Dermis blood vessel endothelial cell (primary cell): ENCODE results near the gene KRTAP2-1. TPM values are rescaled to one million over a fixed set of nuclear protein-coding genes. Genes with fewer than 3 reads are reported as not detected.
"Not testable (repeated sequence)": the region's sequence is repeated elsewhere in the genome, so short reads cannot be mapped to it uniquely, and the experiment has no call there.

Experiments
- DNase-seq: peaks from one replicate; pipeline ENCODE4 v3.0.0; 2010
- total RNA-seq: library from RNA; depleted of rRNA; stranded (reverse); fragments of >200 nt; gene quantifications from 2 replicates; pipeline ENCODE4 v1.2.3, GENCODE V29; 2014

The KRTAP2-1 gene
- total RNA-seq, 1 donor from 2014 or later, result not detected

DNA sequence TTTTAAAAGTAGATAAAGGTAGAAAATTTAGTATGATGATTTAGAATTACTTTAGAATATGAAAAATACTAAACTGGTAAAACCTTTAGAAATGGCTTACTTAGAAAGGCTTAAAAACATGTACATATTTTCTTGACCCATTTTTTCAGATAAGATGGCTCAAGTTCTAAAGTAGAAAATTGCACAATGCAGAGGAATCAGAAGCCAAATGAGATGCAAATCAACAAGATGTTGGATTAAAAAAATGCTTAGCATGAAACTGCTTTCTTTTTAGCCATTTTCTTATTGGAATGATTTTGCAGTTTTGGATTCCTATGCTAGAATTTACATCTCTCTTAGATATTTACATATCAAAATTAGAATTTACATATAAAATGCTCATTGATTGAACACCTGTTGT, 36.7 kb downstream of the KRTAP2-1 start:
- DNase-seq, result no peak

DNA sequence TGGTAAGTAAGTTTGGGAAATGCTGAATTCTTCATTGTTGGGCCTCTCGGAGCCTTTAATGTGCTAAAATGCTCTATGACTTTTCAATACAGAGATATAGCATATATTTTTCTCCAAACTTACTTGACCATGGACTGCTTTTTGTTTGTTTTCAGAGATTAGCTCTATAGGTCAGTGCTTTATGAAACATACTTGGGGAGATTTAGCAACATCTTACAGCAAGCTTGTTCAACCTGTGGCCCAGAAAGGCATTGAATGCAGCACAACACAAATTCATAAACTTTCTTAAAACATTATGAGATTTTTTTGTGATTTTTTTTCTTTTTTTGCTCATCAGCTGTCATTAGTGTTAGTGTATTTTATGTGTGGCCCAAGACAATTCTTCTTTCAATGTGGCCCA, 37.2 kb downstream of the KRTAP2-1 start:
- DNase-seq, result no peak

DNA sequence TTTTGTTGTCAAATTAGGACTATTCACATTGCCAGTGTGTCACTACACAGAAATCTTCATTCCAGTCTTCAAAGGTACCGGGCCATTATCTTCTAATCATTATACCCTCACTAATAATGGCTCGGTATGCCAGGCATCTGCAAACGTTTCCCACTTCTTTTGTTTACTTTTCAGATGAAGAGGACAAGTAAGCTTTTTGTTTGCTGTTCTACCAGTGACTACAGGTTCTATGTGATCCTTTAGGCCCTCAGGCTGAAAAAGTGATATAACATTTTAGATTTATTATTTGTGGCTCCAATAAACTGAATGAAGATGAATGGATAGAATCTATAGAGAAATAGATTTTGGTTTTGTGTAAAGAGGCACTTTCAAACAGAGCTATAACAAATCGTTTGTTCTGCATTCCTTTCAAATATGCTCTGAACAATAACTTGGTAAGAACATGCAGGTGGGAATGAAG, 37.8 kb downstream of the KRTAP2-1 start:
- no peak for DNase-seq

- no peak for DNase-seq
These were observed 38.3 kb downstream of the KRTAP2-1 start, which contains the start of gene KRTAP3-1 for GRCh38 chr17:41008811-41009210. Gene KRTAP3-1, minus strand, starts transcription at chr17:41009128. Its CDS starts 54 bp downstream, at chr17:41009074.

DNA sequence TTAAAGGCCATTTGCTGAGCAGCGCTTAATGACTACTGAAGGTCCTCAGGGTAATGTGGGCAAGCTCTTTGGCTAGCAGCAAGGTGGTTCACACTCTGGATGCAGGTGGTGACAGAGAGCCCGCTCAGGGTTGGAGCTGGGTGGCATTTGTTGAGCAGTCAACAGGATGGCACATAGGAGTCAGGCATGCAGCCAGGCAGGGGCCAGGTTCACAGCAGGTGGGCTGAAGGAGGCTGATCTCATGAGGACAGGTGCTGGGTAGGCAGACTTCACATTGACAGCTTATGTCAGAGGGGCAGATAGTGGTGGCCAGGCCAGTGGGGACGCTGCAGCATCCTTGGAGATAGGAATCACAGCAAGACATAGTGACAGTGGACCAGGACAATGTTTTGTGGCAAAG, 42.7 kb downstream of the KRTAP2-1 start:
- no peak for DNase-seq

GRCh38 chr17:41003926-41004325, 43.2 kb downstream of the KRTAP2-1 start:
- DNase-seq, result no peak

- DNase-seq, result no peak
These were observed 44.3 kb downstream of the KRTAP2-1 start for GRCh38 chr17:41002814-41003213.

GRCh38 chr17:41001795-41002194, 45.3 kb downstream of the KRTAP2-1 start:
- no peak for DNase-seq

GRCh38 chr17:40999563-40999962, 47.6 kb downstream of the KRTAP2-1 start, which contains the start of gene KRTAP3-2:
Gene KRTAP3-2, minus strand, starts transcription at chr17:40999906. Its CDS starts 53 bp downstream, at chr17:40999853.
- DNase-seq, result not testable (repeated sequence)

GRCh38 chr17:40997361-40997760, 49.8 kb downstream of the KRTAP2-1 start:
- DNase-seq, result no peak

DNA sequence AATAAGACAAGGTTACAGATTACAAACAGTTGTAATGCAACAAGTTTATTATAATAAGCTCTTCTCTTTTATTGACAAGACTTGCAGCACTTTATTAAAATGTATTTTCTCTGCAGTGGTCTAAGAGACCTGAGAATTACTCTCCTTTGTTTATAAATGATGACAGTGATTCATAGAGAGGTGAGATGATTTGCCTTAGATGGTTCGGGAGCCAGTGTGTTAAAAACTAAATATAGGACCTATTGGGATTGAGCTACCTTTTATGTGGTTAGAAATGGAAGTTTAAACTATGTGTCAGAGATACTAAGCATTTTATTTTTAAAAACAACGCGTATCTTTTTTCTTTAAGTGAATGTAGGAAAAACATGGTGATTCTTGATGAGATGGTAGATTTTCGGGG, 50.3 kb downstream of the KRTAP2-1 start:
- DNase-seq, result no peak

Other genes starting within 250 kb of the KRTAP2-1 start
- gene KRT28, start 247.4 kb downstream of the KRTAP2-1 start, total RNA-seq, result not detected in 2 replicates
- gene KRT10, start 224.7 kb downstream of the KRTAP2-1 start, total RNA-seq, result 4.9 and 5.3 TPM in 2 replicates
- not detected in 2 replicates for gene KRT12, start 180.1 kb downstream of the KRTAP2-1 start, total RNA-seq
- not detected in 2 replicates for gene KRT20, start 162.1 kb downstream of the KRTAP2-1 start, total RNA-seq
- gene KRT23, start 109.7 kb downstream of the KRTAP2-1 start, total RNA-seq, result 0.47 and 1.9 TPM in 2 replicates
- not detected in 2 replicates for gene KRT39, start 80.4 kb downstream of the KRTAP2-1 start, total RNA-seq
- gene KRT40, start 63.0 kb downstream of the KRTAP2-1 start, total RNA-seq, result not detected in 2 replicates
- gene KRTAP3-3, start 53.2 kb downstream of the KRTAP2-1 start, total RNA-seq, result not detected in 2 replicates
- not detected in 2 replicates for gene KRTAP3-2, start 47.4 kb downstream of the KRTAP2-1 start, total RNA-seq
- gene KRTAP3-1, start 38.2 kb downstream of the KRTAP2-1 start, total RNA-seq, result not detected in 2 replicates
- gene KRTAP1-5, start 20.1 kb downstream of the KRTAP2-1 start, total RNA-seq, result not detected in 2 replicates
- gene KRTAP1-4, start 17.1 kb downstream of the KRTAP2-1 start, total RNA-seq, result not detected in 2 replicates
- not detected in 2 replicates for gene KRTAP1-3, start 12.4 kb downstream of the KRTAP2-1 start, total RNA-seq
- gene KRTAP1-1, start 5.9 kb downstream of the KRTAP2-1 start, total RNA-seq, result not detected in 2 replicates
- not detected in 2 replicates for gene KRTAP2-2, start 7.9 kb upstream of the KRTAP2-1 start, total RNA-seq
- not detected in 2 replicates for gene KRTAP2-3, start 12.8 kb upstream of the KRTAP2-1 start, total RNA-seq
- not detected in 2 replicates for gene KRTAP2-4, start 18.6 kb upstream of the KRTAP2-1 start, total RNA-seq
- gene KRTAP4-7, start 36.8 kb upstream of the KRTAP2-1 start, total RNA-seq, result not detected in 2 replicates
- not detected in 2 replicates for gene KRTAP4-8, start 50.8 kb upstream of the KRTAP2-1 start, total RNA-seq
- gene KRTAP4-16, start 54.9 kb upstream of the KRTAP2-1 start, total RNA-seq, result not detected in 2 replicates
- gene KRTAP4-9, start 58.1 kb upstream of the KRTAP2-1 start, total RNA-seq, result not detected in 2 replicates
- not detected in 2 replicates for gene KRTAP4-11, start 71.1 kb upstream of the KRTAP2-1 start, total RNA-seq
- gene KRTAP4-12, start 76.9 kb upstream of the KRTAP2-1 start, total RNA-seq, result not detected in 2 replicates
- gene KRTAP4-6, start 93.2 kb upstream of the KRTAP2-1 start, total RNA-seq, result 0.19 TPM in 1 of 2 replicates, not detected in the other
- gene KRTAP4-5, start 102.5 kb upstream of the KRTAP2-1 start, total RNA-seq, result not detected in 2 replicates
- not detected in 2 replicates for gene KRTAP4-4, start 113.4 kb upstream of the KRTAP2-1 start, total RNA-seq
- not detected in 2 replicates for gene KRTAP4-3, start 120.9 kb upstream of the KRTAP2-1 start, total RNA-seq
- not detected in 2 replicates for gene KRTAP4-2, start 130.9 kb upstream of the KRTAP2-1 start, total RNA-seq
- gene KRTAP4-1, start 137.6 kb upstream of the KRTAP2-1 start, total RNA-seq, result not detected in 2 replicates
- not detected in 2 replicates for gene KRTAP9-1, start 142.6 kb upstream of the KRTAP2-1 start, total RNA-seq
- not detected in 2 replicates for gene KRTAP9-2, start 179.3 kb upstream of the KRTAP2-1 start, total RNA-seq
- gene KRTAP9-3, start 185.1 kb upstream of the KRTAP2-1 start, total RNA-seq, result not detected in 2 replicates
- not detected in 2 replicates for gene KRTAP9-8, start 190.7 kb upstream of the KRTAP2-1 start, total RNA-seq
- not detected in 2 replicates for gene KRTAP9-4, start 202.4 kb upstream of the KRTAP2-1 start, total RNA-seq
- gene KRTAP9-9, start 208.1 kb upstream of the KRTAP2-1 start, total RNA-seq, result not detected in 2 replicates
- not detected in 2 replicates for gene KRTAP9-6, start 218.1 kb upstream of the KRTAP2-1 start, total RNA-seq
- gene KRTAP9-7, start 228.4 kb upstream of the KRTAP2-1 start, total RNA-seq, result not detected in 2 replicates